GM20000 (cell line): ENCODE data around the gene DNAAF1.

Experiments used
- DNase-seq: peaks from one replicate; pipeline ENCODE4 v3.0.0; 2012; ENCODE audit warnings: low spot score
- TF ChIP-seq, protein P1 (sequence below): IDR thresholded peaks from 2 replicates; pipeline ENCODE4 v1.5.1; 2012; ENCODE audit warnings: mild to moderate bottlenecking, control low read depth; ENCODE audit errors: extremely low read depth, missing control alignments

Gene DNAAF1

GRCh38 chr16:84191466-84191865, 46.4 kb downstream of the DNAAF1 start:
- no peak for DNase-seq
- TF ChIP-seq, protein P1, sequence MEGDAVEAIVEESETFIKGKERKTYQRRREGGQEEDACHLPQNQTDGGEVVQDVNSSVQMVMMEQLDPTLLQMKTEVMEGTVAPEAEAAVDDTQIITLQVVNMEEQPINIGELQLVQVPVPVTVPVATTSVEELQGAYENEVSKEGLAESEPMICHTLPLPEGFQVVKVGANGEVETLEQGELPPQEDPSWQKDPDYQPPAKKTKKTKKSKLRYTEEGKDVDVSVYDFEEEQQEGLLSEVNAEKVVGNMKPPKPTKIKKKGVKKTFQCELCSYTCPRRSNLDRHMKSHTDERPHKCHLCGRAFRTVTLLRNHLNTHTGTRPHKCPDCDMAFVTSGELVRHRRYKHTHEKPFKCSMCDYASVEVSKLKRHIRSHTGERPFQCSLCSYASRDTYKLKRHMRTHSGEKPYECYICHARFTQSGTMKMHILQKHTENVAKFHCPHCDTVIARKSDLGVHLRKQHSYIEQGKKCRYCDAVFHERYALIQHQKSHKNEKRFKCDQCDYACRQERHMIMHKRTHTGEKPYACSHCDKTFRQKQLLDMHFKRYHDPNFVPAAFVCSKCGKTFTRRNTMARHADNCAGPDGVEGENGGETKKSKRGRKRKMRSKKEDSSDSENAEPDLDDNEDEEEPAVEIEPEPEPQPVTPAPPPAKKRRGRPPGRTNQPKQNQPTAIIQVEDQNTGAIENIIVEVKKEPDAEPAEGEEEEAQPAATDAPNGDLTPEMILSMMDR: no peak

GRCh38 chr16:84193480-84193879, 48.4 kb downstream of the DNAAF1 start:
- no peak for DNase-seq
- TF ChIP-seq, protein P1: no peak

- no peak for DNase-seq
- TF ChIP-seq, protein P1: no peak
Observed at GRCh38 chr16:84194018-84194417, 48.9 kb downstream of the DNAAF1 start.

DNA sequence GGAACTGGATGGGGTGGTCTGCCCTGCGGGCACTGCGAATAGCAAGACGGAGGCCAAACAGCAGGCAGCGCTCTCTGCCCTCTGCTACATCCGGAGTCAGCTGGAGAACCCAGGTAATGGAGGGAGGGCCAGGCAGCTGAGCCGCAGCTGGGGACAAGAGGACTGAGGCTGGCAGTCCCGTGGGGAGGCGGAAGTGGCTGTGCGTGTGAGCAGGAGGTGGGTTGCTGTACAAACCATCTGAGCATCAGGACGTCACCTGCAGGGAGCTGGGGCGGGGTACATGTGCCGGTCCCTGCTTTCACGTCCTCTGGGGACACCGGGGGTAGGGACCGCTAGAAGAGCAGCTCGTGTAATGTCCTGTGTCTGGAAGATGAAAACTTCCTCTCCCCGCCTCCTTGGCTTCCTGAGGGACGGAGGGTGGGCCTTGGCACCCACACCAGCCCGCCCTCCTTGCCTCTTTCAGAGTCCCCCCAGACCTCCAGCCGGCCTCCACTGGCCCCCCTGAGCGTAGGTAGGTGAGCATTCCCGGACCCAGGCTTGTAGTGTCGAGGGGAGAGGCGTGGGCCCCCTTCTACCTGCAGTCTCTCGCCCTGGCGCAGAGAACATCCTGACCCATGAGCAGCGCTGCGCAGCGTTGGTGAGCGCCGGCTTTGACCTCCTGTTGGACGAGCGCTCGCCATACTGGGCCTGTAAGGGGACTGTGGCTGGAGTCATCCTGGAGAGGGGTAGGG, 49.5 kb downstream of the DNAAF1 start:
- TF ChIP-seq, protein P1: no peak
- no peak for DNase-seq

DNA sequence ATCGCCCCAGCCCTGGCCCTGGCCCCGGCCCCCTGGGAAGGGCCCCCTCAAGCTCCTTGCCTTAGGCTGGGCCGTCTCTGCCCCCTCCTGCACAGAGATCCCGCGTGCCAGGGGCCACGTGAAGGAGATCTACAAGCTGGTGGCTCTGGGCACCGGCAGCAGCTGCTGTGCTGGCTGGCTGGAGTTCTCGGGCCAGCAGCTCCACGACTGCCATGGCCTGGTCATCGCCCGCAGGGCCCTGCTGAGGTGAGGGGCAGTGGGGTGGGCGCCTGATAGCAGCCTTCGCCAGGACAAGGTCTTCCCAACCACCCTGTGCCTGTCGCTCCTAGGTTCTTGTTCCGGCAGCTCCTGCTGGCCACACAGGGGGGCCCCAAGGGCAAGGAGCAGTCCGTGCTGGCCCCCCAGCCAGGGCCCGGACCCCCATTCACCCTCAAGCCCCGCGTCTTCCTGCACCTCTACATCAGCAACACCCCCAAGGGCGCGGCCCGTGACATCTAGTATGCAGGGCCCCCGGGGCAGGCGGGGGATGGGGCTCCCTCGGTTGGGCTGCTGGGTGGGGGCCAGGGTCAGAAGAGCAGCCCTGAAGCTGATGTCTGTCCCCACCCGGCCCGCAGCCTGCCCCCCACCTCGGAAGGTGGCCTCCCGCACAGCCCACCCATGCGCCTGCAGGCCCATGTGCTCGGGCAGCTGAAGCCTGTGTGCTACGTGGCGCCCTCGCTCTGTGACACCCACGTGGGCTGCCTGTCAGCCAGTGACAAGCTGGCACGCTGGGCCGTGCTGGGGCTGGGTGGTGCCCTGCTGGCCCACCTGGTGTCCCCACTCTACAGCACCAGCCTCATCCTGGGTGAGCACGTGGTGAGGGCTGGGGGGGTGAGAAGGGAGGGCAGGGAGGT, 50.3 kb downstream of the DNAAF1 start:
- TF ChIP-seq, protein P1: no peak
- no peak for DNase-seq

GRCh38 chr16:84196101-84196500, 51.0 kb downstream of the DNAAF1 start:
- TF ChIP-seq, protein P1: no peak
- no peak for DNase-seq
